CD8-positive, alpha-beta memory T cell (primary cell): ENCODE measurements around the gene FAM180A. TPM values are rescaled to one million over a fixed set of nuclear protein-coding genes. Genes with fewer than 3 reads are reported as not detected.

ENCODE experiments used
- polyA plus RNA-seq: library from polyadenylated mRNA; unstranded; fragments of 300-500 nt; fragmentation: Illumina TruSeq; gene quantifications from one replicate; pipeline ENCODE4 v1.2.3, GENCODE V29; 2021
- total RNA-seq, 2 experiments: library from RNA; stranded (reverse); gene quantifications; one replicate each; pipeline ENCODE4 v1.2.3, GENCODE V29; 2021

The FAM180A gene
- total and polyA plus RNA-seq, 3 experiments from 2014 or later: not detected

Other genes starting within 250 kb of the FAM180A start
- gene CNOT4, start 238.7 kb downstream of the FAM180A start, total RNA-seq: 10 to 100 TPM; 21.5 to 21.8 TPM
- 19.3 TPM for gene CNOT4, start 238.7 kb downstream of the FAM180A start, polyA plus RNA-seq
- gene NUP205, start 190.9 kb downstream of the FAM180A start, total RNA-seq: 100 to 1,000 TPM; 123 to 134 TPM
- gene NUP205, start 190.9 kb downstream of the FAM180A start, polyA plus RNA-seq: 23.9 TPM
- 10 to 100 TPM; 25.7 to 26.1 TPM for gene STMP1, start 86.3 kb downstream of the FAM180A start, total RNA-seq
- 54.2 TPM for gene STMP1, start 86.3 kb downstream of the FAM180A start, polyA plus RNA-seq
- gene SLC13A4, start 20.6 kb downstream of the FAM180A start, total RNA-seq: not detected
- gene SLC13A4, start 20.6 kb downstream of the FAM180A start, polyA plus RNA-seq: not detected
- gene MTPN, start 228.5 kb upstream of the FAM180A start, total RNA-seq: 100 to 1,000 TPM; 143 to 147 TPM
- gene MTPN, start 228.5 kb upstream of the FAM180A start, polyA plus RNA-seq: 101 TPM